ENCODE data around the gene BHLHE41.

BHLHE41 gene

GRCh38 chr12:26090836-26091510 lies 33.9 kb downstream of the BHLHE41 start:
- no peak overlapping the region for H3K4me3 Mint-ChIP-seq
- H3K36me3 Mint-ChIP-seq (ENCODE audit: low read depth) = no peaks in the 10 kb centered on the region
- H3K4me1 Mint-ChIP-seq (ENCODE audit: low read depth) = no peaks in the 10 kb centered on the region
- H3K27me3 Mint-ChIP-seq = no peaks in the 10 kb centered on the region
- no peaks in the 10 kb centered on the region for H3K9me3 Mint-ChIP-seq
- no peak overlapping the region for H3K27ac Mint-ChIP-seq

- H3K9me3 Mint-ChIP-seq = no peaks in the 10 kb centered on the region
- no peak overlapping the region for H3K4me3 Mint-ChIP-seq
- H3K27me3 Mint-ChIP-seq = no peaks in the 10 kb centered on the region
- no peak overlapping the region for H3K27ac Mint-ChIP-seq
- no peaks in the 10 kb centered on the region for H3K36me3 Mint-ChIP-seq (ENCODE audit: low read depth)
- H3K4me1 Mint-ChIP-seq (ENCODE audit: low read depth) = no peaks in the 10 kb centered on the region
Measured at GRCh38 chr12:26088998-26089397, 35.8 kb downstream of the BHLHE41 start.

GRCh38 chr12:26086936-26087335 lies 37.9 kb downstream of the BHLHE41 start:
- H3K9me3 Mint-ChIP-seq = no peaks in the 10 kb centered on the region
- H3K27ac Mint-ChIP-seq = no peak overlapping the region
- H3K36me3 Mint-ChIP-seq (ENCODE audit: low read depth) = no peaks in the 10 kb centered on the region
- H3K4me3 Mint-ChIP-seq = no peak overlapping the region
- no peaks in the 10 kb centered on the region for H3K27me3 Mint-ChIP-seq
- no peaks in the 10 kb centered on the region for H3K4me1 Mint-ChIP-seq (ENCODE audit: low read depth)

- H3K9me3 Mint-ChIP-seq = no peaks in the 10 kb centered on the region
- no peaks in the 10 kb centered on the region for H3K36me3 Mint-ChIP-seq (ENCODE audit: low read depth)
- H3K4me3 Mint-ChIP-seq = no peak overlapping the region
- H3K27me3 Mint-ChIP-seq = peaks cover 3% of the 10 kb centered on the region
- H3K27ac Mint-ChIP-seq = no peak overlapping the region
- H3K4me1 Mint-ChIP-seq (ENCODE audit: low read depth) = no peaks in the 10 kb centered on the region
Measured at GRCh38 chr12:26080911-26081310, 43.9 kb downstream of the BHLHE41 start.

- H3K4me1 Mint-ChIP-seq (ENCODE audit: low read depth) = no peaks in the 10 kb centered on the region
- H3K36me3 Mint-ChIP-seq (ENCODE audit: low read depth) = no peaks in the 10 kb centered on the region
- H3K27ac Mint-ChIP-seq = no peak overlapping the region
- no peak overlapping the region for H3K4me3 Mint-ChIP-seq
- no peaks in the 10 kb centered on the region for H3K9me3 Mint-ChIP-seq
- peaks cover 3% of the 10 kb centered on the region for H3K27me3 Mint-ChIP-seq
Measured at GRCh38 chr12:26077915-26078702, 46.7 kb downstream of the BHLHE41 start.

All from stimulated activated naive CD8-positive, alpha-beta T cell treated with anti-CD3 and anti-CD28 coated beads, Interleukin-15, Interleukin-2, amounts not matched to agents 100 ng/mL and 50 ng/mL, for 24 hours (primary cell).